ENCODE results near the gene PKNOX2. TPM values are rescaled to one million over a fixed set of nuclear protein-coding genes. Genes with fewer than 3 reads are reported as not detected.

PKNOX2 gene
- total and polyA plus RNA-seq, 2 of the 8 experiments (the other 6 are each of a cell fraction or from before 2014, with no cell fraction given): 2.0 TPM

- no peak overlapping the region for H2BK12ac ChIP-seq (ENCODE audit: low read depth, low read length)
- no peak overlapping the region for H2BK20ac ChIP-seq (ENCODE audit: low read length)
- H3K4me2 ChIP-seq (ENCODE audit: insufficient read depth in 1 of 2, low read depth in 2 of 2, low read length in 2 of 2): no peak overlapping the region
- no peak overlapping the region for H3K23ac ChIP-seq (ENCODE audit: insufficient read length)
- H3K79me1 ChIP-seq (ENCODE audit: low read depth, low read length): no peaks in the 10 kb centered on the region
- no peaks in the 10 kb centered on the region for H3K9me3 ChIP-seq (ENCODE audit: insufficient read depth in 2 of 2, low read depth in 1 of 2, low read length in 1 of 2)
- CTCF ChIA-PET (ENCODE audit: partially characterized antibody): interaction anchor here (1.0 kb wide), 1 partner anchor 80 kb away, joined by 3 read pairs; no protein-coding TSS in a partner anchor
- H2BK120ac ChIP-seq (replicated peaks; ENCODE audit: low read depth, low read length): no peak overlapping the region
- H4K20me1 ChIP-seq (replicated peaks in 1 of 2; ENCODE audit: control insufficient read depth in 1 of 2, insufficient read depth in 2 of 2, low read length in 2 of 2): peaks cover 0 to 1% of the 10 kb centered on the region in 2 experiments
- H3K23me2 ChIP-seq (ENCODE audit: low read depth, low read length): no peaks in the 10 kb centered on the region; the same call in 1 of the 2 replicates
- peaks cover 0 to 4% (median 0%) of the 10 kb centered on the region in 4 experiments; a peak in 1 of 7 replicates for H3K27me3 ChIP-seq (replicated peaks in 1 of 4; ENCODE audit: control insufficient read depth in 3 of 4, extremely low read depth in 1 of 4, insufficient read depth in 3 of 4, low read length in 3 of 4)
- FAIRE-seq (no peak), DNase-seq (ENCODE audit: low read depth in 1 of 2, low spot score in 2 of 2) (no peak)
- H4K91ac ChIP-seq (replicated peaks; ENCODE audit: insufficient read length, low read length): no peak overlapping the region
- H3K36me3 ChIP-seq (ENCODE audit: control insufficient read depth in 2 of 4, insufficient read depth in 4 of 4, low read length in 3 of 4): no peaks in the 10 kb centered on the region
- H4K5ac ChIP-seq (ENCODE audit: insufficient read length, low read depth, low read length): no peak overlapping the region
- WGBS, 2 experiments (ENCODE audit: extremely low coverage in 1 of 2, insufficient coverage in 1 of 2, insufficient read length in 1 of 2, insufficient replicate concordance in 2 of 2, low coverage in 1 of 2, low lambda C conversion rate in 2 of 2, missing lambda C conversion rate in 1 of 2): 93% methylated on average over 5 of the region's 5 CpGs; no CpG with 5 or more reads in 1 of the 2 experiments
- H3K4ac ChIP-seq (replicated peaks; ENCODE audit: insufficient read length, low read depth, low read length): no peak overlapping the region
- H3K4me1 ChIP-seq (replicated peaks in 1 of 4; ENCODE audit: control insufficient read depth in 3 of 4, insufficient read depth in 4 of 4, low read length in 3 of 4): no peaks in the 10 kb centered on the region
- no peaks in the 10 kb centered on the region for H3K79me2 ChIP-seq (ENCODE audit: control insufficient read depth in 1 of 2, insufficient read depth in 2 of 2, low read length in 2 of 2)
- peak overlapping the region; percentile 66; the same call in 1 of the 2 replicates for H2AK5ac ChIP-seq (ENCODE audit: low read depth, low read length)
- no peak overlapping the region for H3K14ac ChIP-seq (ENCODE audit: insufficient read length)
- no peak overlapping the region for H2BK15ac ChIP-seq (ENCODE audit: low read length)
- H3K18ac ChIP-seq (ENCODE audit: extremely low read depth, low read length): no peak overlapping the region
- H3K9ac ChIP-seq (replicated peaks in 1 of 4; ENCODE audit: extremely low read depth in 1 of 4, low read depth in 3 of 4, low read length in 3 of 4): no peak overlapping the region
- no peak overlapping the region for H2BK5ac ChIP-seq (ENCODE audit: low read depth, low read length)
- H3K27ac ChIP-seq (ENCODE audit: low read depth, low read length): no peak overlapping the region
- POLR2A ChIA-PET (ENCODE audit: partially characterized antibody): no interaction called here
- H3K56ac ChIP-seq (replicated peaks; ENCODE audit: insufficient read length, low read depth, low read length): no peak overlapping the region
- H3K4me3 ChIP-seq (ENCODE audit: extremely low read depth in 1 of 4, insufficient read depth in 2 of 4, low read depth in 3 of 4, low read length in 4 of 4): no peak overlapping the region
- H2AFZ ChIP-seq (ENCODE audit: low read length): no peak overlapping the region
- no peak overlapping the region for H4K8ac ChIP-seq (ENCODE audit: extremely low read depth, insufficient read depth, low read length)
- TF ChIP-seq, protein P1, sequence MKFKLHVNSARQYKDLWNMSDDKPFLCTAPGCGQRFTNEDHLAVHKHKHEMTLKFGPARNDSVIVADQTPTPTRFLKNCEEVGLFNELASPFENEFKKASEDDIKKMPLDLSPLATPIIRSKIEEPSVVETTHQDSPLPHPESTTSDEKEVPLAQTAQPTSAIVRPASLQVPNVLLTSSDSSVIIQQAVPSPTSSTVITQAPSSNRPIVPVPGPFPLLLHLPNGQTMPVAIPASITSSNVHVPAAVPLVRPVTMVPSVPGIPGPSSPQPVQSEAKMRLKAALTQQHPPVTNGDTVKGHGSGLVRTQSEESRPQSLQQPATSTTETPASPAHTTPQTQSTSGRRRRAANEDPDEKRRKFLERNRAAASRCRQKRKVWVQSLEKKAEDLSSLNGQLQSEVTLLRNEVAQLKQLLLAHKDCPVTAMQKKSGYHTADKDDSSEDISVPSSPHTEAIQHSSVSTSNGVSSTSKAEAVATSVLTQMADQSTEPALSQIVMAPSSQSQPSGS (IDR thresholded peaks at IDR 0.05; ENCODE audit: low read length): no peak
- no peak for TF ChIP-seq SIRT6 (IDR thresholded peaks at IDR 0.05; ENCODE audit: low read length)
- no peak for TF ChIP-seq POU5F1 (IDR thresholded peaks at IDR 0.05; ENCODE audit: low read depth, low read length)
- no peak for TF ChIP-seq KDM5A (IDR thresholded peaks at IDR 0.05; ENCODE audit: low read length)
- no peak for TF ChIP-seq SIN3A (conservative IDR thresholded peaks at IDR 0.05 in 1 of 2, IDR thresholded peaks at IDR 0.05 in 1 of 2; ENCODE audit: low read depth in 1 of 2, low read length in 2 of 2)
- TF ChIP-seq HDAC6 (IDR thresholded peaks at IDR 0.05; ENCODE audit: low read depth, low read length): no peak
- TF ChIP-seq POLR2A (IDR thresholded peaks at IDR 0.05; ENCODE audit: control extremely low read depth in 1 of 2, low read depth in 2 of 2, low read length in 2 of 2): no peak
- no peak for TF ChIP-seq USF2 (IDR thresholded peaks at IDR 0.05; ENCODE audit: low read length)
- no peak for TF ChIP-seq RAD21 (IDR thresholded peaks at IDR 0.05 in 1 of 2, conservative IDR thresholded peaks at IDR 0.05 in 1 of 2; ENCODE audit: low read depth in 2 of 2, low read length in 2 of 2)
- TF ChIP-seq, protein P2, sequence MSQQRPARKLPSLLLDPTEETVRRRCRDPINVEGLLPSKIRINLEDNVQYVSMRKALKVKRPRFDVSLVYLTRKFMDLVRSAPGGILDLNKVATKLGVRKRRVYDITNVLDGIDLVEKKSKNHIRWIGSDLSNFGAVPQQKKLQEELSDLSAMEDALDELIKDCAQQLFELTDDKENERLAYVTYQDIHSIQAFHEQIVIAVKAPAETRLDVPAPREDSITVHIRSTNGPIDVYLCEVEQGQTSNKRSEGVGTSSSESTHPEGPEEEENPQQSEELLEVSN (IDR thresholded peaks at IDR 0.05): no peak
- TF ChIP-seq SIX5 (IDR thresholded peaks at IDR 0.05; ENCODE audit: low read depth, low read length): no peak
Measured at GRCh38 chr11:125293596-125293995, 129.0 kb downstream of the PKNOX2 start.

Measured in H1 (cell line).